HG02588 (cell line): Measurements from ENCODE around the gene PIGC.
"Not testable (repeated sequence)": the region's sequence is repeated elsewhere in the genome, so short reads cannot be mapped to it uniquely, and the experiment has no call there.

Experiments
- ATAC-seq: cut with Tn5 transposase; IDR thresholded peaks from one replicate; pipeline ENCODE4 v1.9.1; 2021; ENCODE audit warnings: mild to moderate bottlenecking, moderate library complexity; ENCODE audit not compliant: unreplicated experiment

Gene PIGC

GRCh38 chr1:172467446-172467845, 23.6 kb upstream of the PIGC start:
- ATAC-seq: no peak

GRCh38 chr1:172466795-172467407, 23.0 kb upstream of the PIGC start:
- ATAC-seq: no peak

- no peak for ATAC-seq
Observed at GRCh38 chr1:172465617-172466016, 21.7 kb upstream of the PIGC start.

- ATAC-seq: no peak
Observed at GRCh38 chr1:172460887-172461315, 17.0 kb upstream of the PIGC start.

GRCh38 chr1:172460177-172460576, 16.3 kb upstream of the PIGC start:
- no peak for ATAC-seq

GRCh38 chr1:172457479-172458130, 13.7 kb upstream of the PIGC start:
- no peak for ATAC-seq

- no peak for ATAC-seq
Observed at GRCh38 chr1:172456344-172456769, 12.5 kb upstream of the PIGC start.

GRCh38 chr1:172455451-172455850, 11.6 kb upstream of the PIGC start:
- no peak for ATAC-seq

- ATAC-seq: no peak
Observed at GRCh38 chr1:172453607-172454006, 9.7 kb upstream of the PIGC start.

- no peak for ATAC-seq
Observed at GRCh38 chr1:172453153-172453545, 9.3 kb upstream of the PIGC start.

- ATAC-seq: no peak
Observed at GRCh38 chr1:172452536-172453152, 8.8 kb upstream of the PIGC start.

GRCh38 chr1:172451002-172451443, 7.2 kb upstream of the PIGC start:
- no peak for ATAC-seq

GRCh38 chr1:172450524-172450885, 6.6 kb upstream of the PIGC start:
- no peak for ATAC-seq

GRCh38 chr1:172449585-172450523, 6.0 kb upstream of the PIGC start:
- ATAC-seq: peak; percentile 93

- no peak for ATAC-seq
Observed at GRCh38 chr1:172448995-172449584, 5.2 kb upstream of the PIGC start.

GRCh38 chr1:172447641-172448040, 3.8 kb upstream of the PIGC start:
- ATAC-seq: no peak

GRCh38 chr1:172446547-172446946, 2.7 kb upstream of the PIGC start:
- no peak for ATAC-seq

GRCh38 chr1:172442843-172443565, 865 bp downstream of the PIGC start:
- no peak for ATAC-seq

GRCh38 chr1:172442404-172442803, 1.5 kb downstream of the PIGC start:
- no peak for ATAC-seq

GRCh38 chr1:172437183-172437582, 6.7 kb downstream of the PIGC start:
- not testable (repeated sequence) for ATAC-seq
